Measurements from ENCODE around the gene MYOF. TPM values are rescaled to one million over a fixed set of nuclear protein-coding genes. Genes with fewer than 3 reads are reported as not detected.

The MYOF gene
- total RNA-seq (2022; extraction: Qiagen RNA extraction; ENCODE audit: low read depth), result 196 to 244 TPM (median 231 TPM) in 5 replicates

GRCh38 chr10:93482145-93482834, at the start of gene MYOF:
Gene MYOF (minus strand): TSS chr10:93482334. CDS start chr10:93482194, 140 bp downstream.

GRCh38 chr10:93496322-93497041, 14.3 kb upstream of the MYOF start, which contains the start of gene CEP55:
Gene CEP55 (plus strand): TSS chr10:93496612. CDS start chr10:93500052, 3,440 bp downstream.

Other genes starting within 250 kb of the MYOF start
- gene CEP55, start 14.3 kb upstream of the MYOF start, total RNA-seq (2022; extraction: Qiagen RNA extraction; ENCODE audit: low read depth), result 51.3 to 104 TPM (median 66.1 TPM) in 5 replicates
- gene FFAR4, start 84.3 kb upstream of the MYOF start, total RNA-seq (2022; extraction: Qiagen RNA extraction; ENCODE audit: low read depth), result 0.12 to 0.33 TPM (median 0.22 TPM) in 5 replicates
- 5.1 to 10.1 TPM (median 9.7 TPM) in 5 replicates for gene RBP4, start 118.9 kb upstream of the MYOF start, total RNA-seq (2022; extraction: Qiagen RNA extraction; ENCODE audit: low read depth)
- gene PDE6C, start 130.2 kb upstream of the MYOF start, total RNA-seq (2022; extraction: Qiagen RNA extraction; ENCODE audit: low read depth), result not detected in 5 replicates
- gene FRA10AC1, start 220.3 kb upstream of the MYOF start, total RNA-seq (2022; extraction: Qiagen RNA extraction; ENCODE audit: low read depth), result 3.9 to 8.2 TPM (median 5.3 TPM) in 5 replicates